Suprapubic skin (tissue), 4 donors: ENCODE data around the gene ATF7. TPM values are rescaled to one million over a fixed set of nuclear protein-coding genes. Genes with fewer than 3 reads are reported as not detected.
"Not testable (repeated sequence)": the region's sequence is repeated elsewhere in the genome, so short reads cannot be mapped to it uniquely, and the experiment has no call there.

Experiments
- DNase-seq, 2 donors: peaks; one replicate each; pipeline ENCODE4 v3.0.0-alpha.2; 2019; ENCODE audit warnings: low spot score in 2 of 2
- H3K27ac ChIP-seq: fragments of 200-600 bp; sonication (generic); one replicate; pipeline ENCODE4 v1.5.1; 2019
- H3K27me3 ChIP-seq: fragments of 200-600 bp; sonication (generic); one replicate; pipeline ENCODE4 v1.5.1; 2019
- H3K36me3 ChIP-seq: fragments of 200-600 bp; sonication (generic); one replicate; pipeline ENCODE4 v1.5.1; 2019
- H3K4me1 ChIP-seq: fragments of 200-600 bp; sonication (generic); one replicate; pipeline ENCODE4 v1.5.1; 2019
- H3K4me3 ChIP-seq: fragments of 200-600 bp; sonication (generic); one replicate; pipeline ENCODE4 v1.5.1; 2019; ENCODE audit warnings: mild to moderate bottlenecking
- H3K9me3 ChIP-seq: fragments of 200-600 bp; sonication (generic); one replicate; pipeline ENCODE4 v1.5.1; 2019
- CTCF ChIP-seq, 2 donors: fragments of 200-600 bp in 1 of 2; fragments of 450-650 bp in 1 of 2; sonication (generic) in 1 of 2; IDR thresholded peaks; one replicate each; pipeline ENCODE4 v1.5.1; 2016 to 2019; ENCODE audit warnings: antibody characterized with exemption in 2 of 2, mild to moderate bottlenecking in 1 of 2, moderate library complexity in 1 of 2
- EP300 ChIP-seq: sonication (generic); formaldehyde crosslinking; IDR thresholded peaks from one replicate; pipeline ENCODE4 v1.6.1; 2017; ENCODE audit warnings: antibody characterized with exemption
- POLR2A ChIP-seq, 2 donors: fragments of 450-650 bp; IDR thresholded peaks; one replicate each; pipeline ENCODE4 v1.6.1; 2017; ENCODE audit warnings: antibody characterized with exemption in 2 of 2, mild to moderate bottlenecking in 2 of 2, moderate library complexity in 2 of 2
- POLR2AphosphoS5 ChIP-seq, 3 donors: sonication (generic); formaldehyde crosslinking; IDR thresholded peaks; one replicate each; pipeline ENCODE4 v1.6.1; 2017; ENCODE audit warnings: antibody characterized with exemption in 3 of 3
- WGBS: methylation state at CpG from one replicate; pipeline ENCODE4 v1.1.5; 2018; 5-methylcytosine and 5-hydroxymethylcytosine counted together
- total RNA-seq, 4 donors: library from RNA; depleted of rRNA; stranded (reverse); fragments of >200 nt; gene quantifications; one replicate each; pipeline ENCODE4 v1.1.0, GENCODE V29; 2016

Gene ATF7
- total RNA-seq, 4 donors from 2014 or later = 26.7 to 60.7 (median 40.5) TPM

GRCh38 chr12:53644133-53644532, 18.0 kb upstream of the ATF7 start:
- no peak overlapping the region for H3K4me3 ChIP-seq
- WGBS = no CpG with 5 or more reads among the region's 3 CpGs
- no peaks in the 10 kb centered on the region for H3K27me3 ChIP-seq
- no peaks in the 10 kb centered on the region for H3K36me3 ChIP-seq
- DNase-seq = no peak
- TF ChIP-seq POLR2A (IDR thresholded peaks at IDR 0.05) (no peak), POLR2AphosphoS5 (IDR thresholded peaks at IDR 0.05) (no peak), EP300 (no peak), CTCF (IDR thresholded peaks at IDR 0.05) (no peak)
- no peaks in the 10 kb centered on the region for H3K9me3 ChIP-seq
- H3K4me1 ChIP-seq = no peaks in the 10 kb centered on the region
- H3K27ac ChIP-seq = no peak overlapping the region

- no peaks in the 10 kb centered on the region for H3K36me3 ChIP-seq
- no peaks in the 10 kb centered on the region for H3K27me3 ChIP-seq
- TF ChIP-seq POLR2A (IDR thresholded peaks at IDR 0.05) (no peak), POLR2AphosphoS5 (IDR thresholded peaks at IDR 0.05) (no peak), EP300 (no peak), CTCF (IDR thresholded peaks at IDR 0.05) (no peak)
- no peaks in the 10 kb centered on the region for H3K9me3 ChIP-seq
- no peaks in the 10 kb centered on the region for H3K4me1 ChIP-seq
- DNase-seq = no peak
- no peak overlapping the region for H3K4me3 ChIP-seq
- WGBS = 74% methylated on average over 5 of the region's 5 CpGs
- no peak overlapping the region for H3K27ac ChIP-seq
These were observed 17.2 kb upstream of the ATF7 start for GRCh38 chr12:53643232-53643979.

GRCh38 chr12:53638057-53638456, 11.9 kb upstream of the ATF7 start:
- Histone ChIP-seq H3K36me3 (no peaks in the 10 kb centered on the region), H3K27me3 (no peaks in the 10 kb centered on the region), H3K27ac (no peak overlapping the region), H3K4me1 (no peaks in the 10 kb centered on the region), H3K4me3 (no peak overlapping the region), H3K9me3 (no peaks in the 10 kb centered on the region)
- DNase-seq = no peak
- TF ChIP-seq POLR2AphosphoS5 (IDR thresholded peaks at IDR 0.05) (no peak), POLR2A (IDR thresholded peaks at IDR 0.05) (no peak), EP300 (no peak), CTCF (IDR thresholded peaks at IDR 0.05) (no peak)
- WGBS = 87% methylated on average over 2 of the region's 2 CpGs

- WGBS = 37% methylated on average over 2 of the region's 2 CpGs
- no peaks in the 10 kb centered on the region for H3K4me1 ChIP-seq
- H3K27me3 ChIP-seq = no peaks in the 10 kb centered on the region
- H3K4me3 ChIP-seq = no peak overlapping the region
- no peaks in the 10 kb centered on the region for H3K9me3 ChIP-seq
- no peak for TF ChIP-seq EP300
- no peak for TF ChIP-seq POLR2A (IDR thresholded peaks at IDR 0.05)
- no peak for TF ChIP-seq POLR2AphosphoS5 (IDR thresholded peaks at IDR 0.05)
- no peak for TF ChIP-seq CTCF (IDR thresholded peaks at IDR 0.05)
- H3K27ac ChIP-seq = no peak overlapping the region
- no peak for DNase-seq
- no peaks in the 10 kb centered on the region for H3K36me3 ChIP-seq
These were observed 10.5 kb upstream of the ATF7 start for GRCh38 chr12:53636641-53637040.

- DNase-seq, H3K36me3 ChIP-seq, H3K4me1 ChIP-seq, H3K4me3 ChIP-seq, H3K9me3 ChIP-seq, H3K27me3 ChIP-seq, H3K27ac ChIP-seq: not testable (repeated sequence)
These were observed 9.5 kb upstream of the ATF7 start for GRCh38 chr12:53635708-53636107.

GRCh38 chr12:53631721-53632120, 5.5 kb upstream of the ATF7 start:
- WGBS = 80% methylated on average over 1 of the region's 1 CpG
- Histone ChIP-seq H3K27me3 (no peaks in the 10 kb centered on the region), H3K4me1 (peaks cover 4% of the 10 kb centered on the region), H3K27ac (no peak overlapping the region), H3K4me3 (no peak overlapping the region), H3K36me3 (no peaks in the 10 kb centered on the region), H3K9me3 (no peaks in the 10 kb centered on the region)
- no peak for DNase-seq
- TF ChIP-seq POLR2AphosphoS5 (IDR thresholded peaks at IDR 0.05) = no peak
- no peak for TF ChIP-seq CTCF (IDR thresholded peaks at IDR 0.05)
- no peak for TF ChIP-seq EP300
- no peak for TF ChIP-seq POLR2A (IDR thresholded peaks at IDR 0.05)
